Aorta (tissue), 5 donors: ENCODE results near the gene ANGPTL7. TPM values are rescaled to one million over a fixed set of nuclear protein-coding genes. Genes with fewer than 3 reads are reported as not detected.
A peak's percentile ranks its signal among the peaks of the same experiment; 100 is the strongest.

Experiments used
- ATAC-seq: fragments of 200-7000 bp; cut with Tn5 transposase; one replicate; pipeline ENCODE4 v1.9.1; 2022; ENCODE audit warnings: moderate library complexity; ENCODE audit not compliant: low FRiP score
- DNase-seq, 2 donors: peaks; one replicate each; pipeline ENCODE4 v3.0.0-alpha.2; 2020
- H3K27ac ChIP-seq, 2 donors: one replicate each; pipeline ENCODE4 v1.5.1; 2013; ENCODE audit warnings: low read length in 2 of 2, mild to moderate bottlenecking in 2 of 2, moderate library complexity in 2 of 2, control low read depth in 1 of 2, inconsistent platforms in 1 of 2, low read depth in 1 of 2
- H3K27me3 ChIP-seq, 2 donors: one replicate each; pipeline ENCODE4 v1.6.1; 2013; ENCODE audit warnings: control low read depth in 1 of 2, low read length in 1 of 2, mild to moderate bottlenecking in 1 of 2, moderate library complexity in 1 of 2; ENCODE audit not compliant: insufficient read depth in 2 of 2, control insufficient read depth in 1 of 2
- H3K36me3 ChIP-seq, 2 donors: one replicate each; pipeline ENCODE4 v1.6.1; 2013; ENCODE audit warnings: control low read depth in 1 of 2, low read length in 1 of 2, mild to moderate bottlenecking in 1 of 2; ENCODE audit not compliant: insufficient read depth in 2 of 2, control insufficient read depth in 1 of 2
- H3K4me1 ChIP-seq, 2 donors: one replicate each; pipeline ENCODE4 v1.6.1; 2013; ENCODE audit warnings: low read length in 2 of 2, control low read depth in 1 of 2, mild to moderate bottlenecking in 1 of 2, moderate library complexity in 1 of 2; ENCODE audit not compliant: insufficient read depth in 2 of 2, control insufficient read depth in 1 of 2
- H3K4me3 ChIP-seq, 2 donors: one replicate each; pipeline ENCODE4 v1.5.1; 2013; ENCODE audit warnings: low read length in 2 of 2, control low read depth in 1 of 2, mild to moderate bottlenecking in 1 of 2
- H3K9me3 ChIP-seq: one replicate; pipeline ENCODE4 v1.6.1; 2013; ENCODE audit warnings: mild to moderate bottlenecking, low read length; ENCODE audit not compliant: control insufficient read depth
- WGBS, 2 donors: extraction: QIAGEN DNeasy Blood & Tissue Kit; methylation state at CpG; one replicate each; pipeline ENCODE4 v1.1.7; 2013; 5-methylcytosine and 5-hydroxymethylcytosine counted together
- intact Hi-C, 2 donors: fragments of 100-400 bp; cut with DNase I; formaldehyde crosslinking; loops; one replicate each; pipeline versions ENCODE4 v1.14.2 to v1.15.0; 2022
- long read RNA-seq, 2 donors: library from polyadenylated mRNA; unstranded; transcript quantifications; one replicate each; pipeline ENCODE4 v2.0.0, GENCODE V29; 2020 to 2021
- polyA plus RNA-seq, 2 donors: library from polyadenylated mRNA; stranded (reverse); fragments of 200-250 nt; gene quantifications; one replicate each; pipeline ENCODE4 v1.2.3, GENCODE V29; 2013
- total RNA-seq, 2 donors: library from RNA; stranded (reverse); fragmentation: NEBNext Ultra II Directional; extraction: Animal tissue kit (Norgen Biotek cat#: 25700); gene quantifications; one replicate each; pipeline ENCODE4 v1.2.1, GENCODE V29; 2021
- donor health status: healthy with polysubstance abuse.
- donor health status: Bipolar disorder and iron deficiency.
- donor health status: DM: no; HTN: no; CAD: no.
- donor health status: DM: no; HTN: no; CAD: no.
- donor health status: DM: yes; HTN: yes; CAD: no.

ANGPTL7 gene, protein sequence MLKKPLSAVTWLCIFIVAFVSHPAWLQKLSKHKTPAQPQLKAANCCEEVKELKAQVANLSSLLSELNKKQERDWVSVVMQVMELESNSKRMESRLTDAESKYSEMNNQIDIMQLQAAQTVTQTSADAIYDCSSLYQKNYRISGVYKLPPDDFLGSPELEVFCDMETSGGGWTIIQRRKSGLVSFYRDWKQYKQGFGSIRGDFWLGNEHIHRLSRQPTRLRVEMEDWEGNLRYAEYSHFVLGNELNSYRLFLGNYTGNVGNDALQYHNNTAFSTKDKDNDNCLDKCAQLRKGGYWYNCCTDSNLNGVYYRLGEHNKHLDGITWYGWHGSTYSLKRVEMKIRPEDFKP
- 10 to 100 TPM in 1 of 2 donors, 1 to 10 TPM in 1; 7.1 to 19.1 TPM for total RNA-seq
- 10 to 100 TPM in 1 of 2 donors, not detected in 1; 10.8 TPM for polyA plus RNA-seq
- long read RNA-seq, donor 1, transcript ANGPTL7-201 (5 exons, 2,238 nt), result major isoform, 279 of 290 reads
- long read RNA-seq, donor 1, partial matches to known transcripts, result 5 of 290 reads
- long read RNA-seq, donor 1, other reads (novel, unspliced or antisense), result 6 of 290 reads
- long read RNA-seq, donor 2, transcript ANGPTL7-201 (5 exons, 2,238 nt), result major isoform, 21 of 25 reads
- long read RNA-seq, donor 2, partial matches to known transcripts, result 0 of 25 reads
- long read RNA-seq, donor 2, other reads (novel, unspliced or antisense), result 4 of 25 reads

DNA sequence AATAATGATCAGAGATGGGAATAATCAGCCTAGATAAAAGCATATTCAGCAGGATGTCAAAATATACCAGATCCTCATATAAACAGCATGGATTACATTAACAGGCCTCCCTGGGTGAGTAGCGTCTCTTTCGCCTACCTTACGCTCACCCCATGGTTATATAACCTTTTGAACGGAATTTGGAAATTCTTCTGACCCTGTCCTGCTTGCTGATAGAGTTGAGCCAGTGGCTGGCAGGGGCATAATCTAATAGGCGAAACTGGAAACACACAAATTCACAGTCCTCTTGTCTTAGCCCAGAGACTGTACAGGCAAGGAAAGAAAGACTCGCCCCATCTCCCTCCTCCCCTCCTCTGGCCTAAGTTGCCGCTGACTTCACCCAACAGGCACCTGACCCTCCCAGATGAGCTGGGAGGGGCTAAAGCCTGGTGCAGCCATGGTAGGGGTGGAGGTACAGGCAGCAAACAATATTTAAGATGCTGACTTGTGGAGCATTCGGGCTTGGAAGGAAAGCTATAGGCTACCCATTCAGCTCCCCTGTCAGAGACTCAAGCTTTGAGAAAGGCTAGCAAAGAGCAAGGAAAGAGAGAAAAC is at the start of gene ANGPTL7:
Gene ANGPTL7 (plus strand): TSS at position 498 of the 594 bp plus-strand sequence. CDS start 225 bp downstream, outside the sequence.
- WGBS, 2 donors, result 80 to 88% methylated on average over 8 of the region's 8 CpGs
- peaks cover 0 to 5% of the 10 kb centered on the region in 2 donors for H3K36me3 ChIP-seq

GRCh38 chr1:11142618-11143391 is 46.4 kb upstream of the ANGPTL7 start:
- ATAC-seq (peak; percentile 60), DNase-seq (no peak)
- WGBS, 2 donors, result 54 to 74% methylated on average over 4 of the region's 4 CpGs
- intact Hi-C loops, result no loop called here
- Histone ChIP-seq H3K4me3 (no peak overlapping the region), H3K27me3 (no peaks in the 10 kb centered on the region), H3K27ac (peak overlapping the region; percentile 89 to 96), H3K36me3 (peaks cover 5 to 9% of the 10 kb centered on the region in 2 donors), H3K4me1 (peaks cover 0 to 9% of the 10 kb centered on the region in 2 donors), H3K9me3 (no peaks in the 10 kb centered on the region)

More for the DNA sequence above, at the start of gene ANGPTL7:
- Histone ChIP-seq H3K9me3 (no peaks in the 10 kb centered on the region), H3K4me3 (no peak within 1 kb of the TSS), H3K4me1 (no peaks in the 10 kb centered on the region), H3K27me3 (no peaks in the 10 kb centered on the region), H3K27ac (no peak within 1 kb of the TSS)
- ATAC-seq (no peak), DNase-seq (no peak)
- intact Hi-C loops, result no loop called here

DNA sequence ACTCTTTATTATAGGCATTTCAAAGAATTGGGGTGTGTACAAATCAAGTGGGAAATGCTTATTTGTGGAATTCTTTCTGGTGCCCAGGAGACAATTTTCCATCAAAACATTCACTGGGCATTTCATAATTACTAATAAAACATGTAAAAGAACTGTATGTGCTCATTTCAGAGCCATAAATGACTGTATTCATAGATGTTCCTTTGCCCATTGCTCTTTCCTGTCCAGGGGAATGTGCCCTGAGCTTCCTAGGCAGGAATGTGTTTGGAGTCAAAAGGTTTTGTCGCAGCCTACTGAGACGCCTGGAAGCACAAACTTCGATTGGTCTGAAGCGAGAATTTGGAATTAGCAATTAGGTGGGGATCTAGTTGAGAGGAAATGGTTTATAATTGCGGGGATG is 45.8 kb upstream of the ANGPTL7 start:
- 89 to 95% methylated on average over 5 of the region's 5 CpGs for WGBS, 2 donors
- Histone ChIP-seq H3K27ac (peak overlapping the region; percentile 89 to 96), H3K4me1 (peaks cover 0 to 9% of the 10 kb centered on the region in 2 donors), H3K27me3 (no peaks in the 10 kb centered on the region), H3K4me3 (no peak overlapping the region), H3K36me3 (peaks cover 5 to 9% of the 10 kb centered on the region in 2 donors), H3K9me3 (no peaks in the 10 kb centered on the region)
- intact Hi-C loops, result no loop called here
- no peak for ATAC-seq
- no peak for DNase-seq

- H3K36me3 ChIP-seq, result peaks cover 5 to 9% of the 10 kb centered on the region in 2 donors
- no peak for DNase-seq
- no peaks in the 10 kb centered on the region for H3K9me3 ChIP-seq
- WGBS, 2 donors, result 26 to 43% methylated on average over 2 of the region's 2 CpGs
- peak overlapping the region; percentile 86 to 89 for H3K27ac ChIP-seq
- H3K4me3 ChIP-seq, result no peak overlapping the region
- intact Hi-C loops, result no loop called here
- H3K27me3 ChIP-seq, result no peaks in the 10 kb centered on the region
- peaks cover 0 to 9% of the 10 kb centered on the region in 2 donors for H3K4me1 ChIP-seq
- ATAC-seq, result no peak
Measured at GRCh38 chr1:11143907-11144306, 45.2 kb upstream of the ANGPTL7 start.

GRCh38 chr1:11144570-11145256 is 44.4 kb upstream of the ANGPTL7 start:
- Histone ChIP-seq H3K27me3 (no peaks in the 10 kb centered on the region), H3K4me1 (peaks cover 0 to 9% of the 10 kb centered on the region in 2 donors), H3K36me3 (peaks cover 3 to 10% of the 10 kb centered on the region in 2 donors), H3K4me3 (no peak overlapping the region), H3K9me3 (no peaks in the 10 kb centered on the region), H3K27ac (peak overlapping the region in 1 of 2 donors; percentile 55)
- DNase-seq, result no peak
- no peak for ATAC-seq
- intact Hi-C loops, result no loop called here
- WGBS, 2 donors, result 78 to 80% methylated on average over 12 of the region's 12 CpGs

DNA sequence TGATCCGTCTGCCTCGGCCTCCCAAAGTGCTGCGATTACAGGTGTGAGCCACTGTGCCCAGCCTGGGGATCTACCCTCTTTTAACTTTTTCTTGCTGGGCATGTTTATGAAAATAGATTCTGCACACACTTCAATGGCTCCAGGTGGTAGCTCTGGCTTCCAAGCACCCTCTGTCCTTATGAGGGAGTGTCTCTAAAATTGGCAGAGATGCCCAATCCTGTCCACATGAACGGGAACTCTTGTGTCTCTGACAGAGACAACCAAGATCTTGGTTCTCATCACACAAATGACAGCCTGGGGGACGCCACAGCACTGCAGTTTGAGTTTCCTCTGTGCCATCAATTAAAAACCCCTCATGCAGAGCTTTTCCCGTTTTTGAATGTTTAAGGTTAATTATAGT is 43.4 kb upstream of the ANGPTL7 start:
- H3K36me3 ChIP-seq, result peaks cover 3 to 10% of the 10 kb centered on the region in 2 donors
- peaks cover 0 to 9% of the 10 kb centered on the region in 2 donors for H3K4me1 ChIP-seq
- DNase-seq, result no peak
- H3K9me3 ChIP-seq, result no peaks in the 10 kb centered on the region
- intact Hi-C loops, result no loop called here
- H3K4me3 ChIP-seq, result no peak overlapping the region
- WGBS, 2 donors, result 93 to 97% methylated on average over 6 of the region's 6 CpGs
- ATAC-seq, result no peak
- no peaks in the 10 kb centered on the region for H3K27me3 ChIP-seq
- H3K27ac ChIP-seq, result no peak overlapping the region

DNA sequence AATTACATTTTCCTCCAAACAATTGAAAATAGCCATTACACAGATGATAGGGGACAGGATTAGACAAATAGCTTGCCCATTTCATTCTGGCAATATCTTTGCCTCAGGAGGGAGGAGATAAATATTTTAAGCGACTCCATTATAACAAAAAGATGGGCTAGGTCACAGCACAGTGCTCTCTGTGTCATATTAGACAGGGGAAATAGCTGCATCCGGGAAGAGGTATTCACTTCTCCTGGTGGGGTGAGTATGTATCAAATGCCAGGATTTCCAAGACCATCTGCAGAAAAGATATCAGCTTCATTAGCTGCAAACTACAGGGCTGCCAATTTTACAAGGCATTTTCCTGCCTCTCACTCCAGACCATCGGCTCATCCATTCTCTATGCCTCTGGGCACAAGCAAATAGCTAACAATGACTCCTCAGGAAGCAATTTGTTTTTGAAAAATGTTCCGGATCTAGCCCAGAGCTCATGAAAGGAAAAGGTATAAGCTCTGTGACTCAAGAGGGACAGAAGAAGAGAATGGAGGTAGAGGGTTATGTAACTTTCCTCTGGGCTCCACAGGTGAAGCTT is 41.9 kb upstream of the ANGPTL7 start:
- WGBS, 2 donors, result 89 to 90% methylated on average over 4 of the region's 4 CpGs
- Histone ChIP-seq H3K36me3 (peaks cover 3 to 10% of the 10 kb centered on the region in 2 donors), H3K4me3 (no peak overlapping the region), H3K9me3 (no peaks in the 10 kb centered on the region), H3K27me3 (no peaks in the 10 kb centered on the region), H3K4me1 (peaks cover 4 to 11% of the 10 kb centered on the region in 2 donors), H3K27ac (no peak overlapping the region)
- DNase-seq (no peak), ATAC-seq (no peak)
- intact Hi-C loops, result no loop called here
